GM23338 (cell line): ENCODE measurements around the gene ACTG1. TPM values are rescaled to one million over a fixed set of nuclear protein-coding genes. Genes with fewer than 3 reads are reported as not detected.

Source experiments
- CREB1 ChIP-seq: fragments of 250-450 bp; sonication (Bioruptor Pico); IDR thresholded peaks from 2 replicates; pipeline ENCODE4 v1.5.0; 2020; ENCODE audit warnings: low read depth, mild to moderate bottlenecking, moderate library complexity
- JUNB ChIP-seq: IDR thresholded peaks from one replicate; pipeline ENCODE4 v1.6.1; 2016; ENCODE audit warnings: antibody characterized with exemption; ENCODE audit not compliant: unreplicated experiment
- POLR2AphosphoS5 ChIP-seq: IDR thresholded peaks from 2 replicates; pipeline ENCODE4 v1.6.1; 2016; ENCODE audit warnings: antibody characterized with exemption, low read depth
- ZNF114 ChIP-seq: fragments of 250-450 bp; sonication (Bioruptor Pico); IDR thresholded peaks from 2 replicates; pipeline ENCODE4 v1.5.0; 2020; ENCODE audit warnings: mild to moderate bottlenecking, moderate library complexity
- polyA plus RNA-seq: library from polyadenylated mRNA; unstranded; fragments of >200 nt; fragmentation: Nextera tagmentation; extraction: Ambion mirVana; gene quantifications from 2 replicates; pipeline ENCODE4 v1.2.1, GENCODE V29; 2016
- total RNA-seq: library from RNA; depleted of rRNA; stranded (reverse); fragments of >200 nt; shearing (Covaris generic); gene quantifications from 2 replicates; pipeline ENCODE4 v1.2.3, GENCODE V29; 2014
- TF ChIP-seq, protein P1 (sequence below): fragments of 250-450 bp; sonication (Bioruptor Pico); IDR thresholded peaks from 2 replicates; pipeline ENCODE4 v1.5.0; 2020; ENCODE audit warnings: mild to moderate bottlenecking, moderate library complexity
- TF ChIP-seq, protein P2 (sequence below): IDR thresholded peaks from one replicate; pipeline ENCODE4 v1.6.1; 2018; ENCODE audit warnings: antibody characterized with exemption; ENCODE audit not compliant: unreplicated experiment

Gene ACTG1
- total and polyA plus RNA-seq, 2 experiments from 2014 or later, result 1,867 to 4,739 TPM

DNA sequence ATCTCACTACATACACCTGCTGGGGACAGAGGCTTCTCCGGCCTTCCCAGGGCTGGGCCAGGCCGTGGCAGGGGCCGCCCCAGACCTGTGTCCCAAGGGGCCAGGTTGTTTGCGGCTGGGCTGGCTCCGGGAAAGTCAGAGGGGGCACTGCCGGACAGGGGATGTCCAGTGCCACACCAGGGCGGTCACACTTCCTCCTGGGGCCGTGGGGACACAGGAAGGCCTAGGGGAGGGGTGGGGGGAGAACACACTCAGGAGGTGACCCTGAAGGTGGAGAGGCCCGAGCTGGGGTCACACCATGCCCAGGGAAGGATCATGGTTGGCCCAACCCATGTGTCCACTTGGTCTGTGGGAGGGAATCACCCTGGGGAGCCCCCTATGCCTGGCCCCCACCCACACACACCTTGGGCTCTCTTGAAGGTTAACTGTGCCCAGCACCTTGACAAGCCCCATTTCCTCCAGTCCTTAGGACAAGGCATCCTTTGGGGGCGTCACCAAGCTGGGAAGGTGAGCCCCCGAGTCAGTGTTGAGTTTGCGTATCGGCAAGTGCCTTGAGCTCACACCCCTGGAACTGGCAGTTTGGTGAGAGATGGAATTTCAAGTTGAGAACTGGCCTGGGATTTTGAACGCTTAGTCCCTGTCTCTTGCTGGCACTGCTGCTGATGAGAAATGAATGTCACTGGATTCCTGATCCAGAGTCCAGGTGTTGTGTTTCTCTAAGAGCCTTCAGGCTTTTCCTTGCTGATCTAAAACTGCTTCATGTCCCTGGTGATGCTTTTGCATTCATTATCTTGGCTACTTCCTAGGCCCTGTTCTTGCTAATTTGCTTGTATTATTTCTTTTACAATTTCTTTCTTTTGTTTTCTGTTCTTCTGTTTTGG is 7.7 kb upstream of the ACTG1 start (continued):
- TF ChIP-seq, protein P1, sequence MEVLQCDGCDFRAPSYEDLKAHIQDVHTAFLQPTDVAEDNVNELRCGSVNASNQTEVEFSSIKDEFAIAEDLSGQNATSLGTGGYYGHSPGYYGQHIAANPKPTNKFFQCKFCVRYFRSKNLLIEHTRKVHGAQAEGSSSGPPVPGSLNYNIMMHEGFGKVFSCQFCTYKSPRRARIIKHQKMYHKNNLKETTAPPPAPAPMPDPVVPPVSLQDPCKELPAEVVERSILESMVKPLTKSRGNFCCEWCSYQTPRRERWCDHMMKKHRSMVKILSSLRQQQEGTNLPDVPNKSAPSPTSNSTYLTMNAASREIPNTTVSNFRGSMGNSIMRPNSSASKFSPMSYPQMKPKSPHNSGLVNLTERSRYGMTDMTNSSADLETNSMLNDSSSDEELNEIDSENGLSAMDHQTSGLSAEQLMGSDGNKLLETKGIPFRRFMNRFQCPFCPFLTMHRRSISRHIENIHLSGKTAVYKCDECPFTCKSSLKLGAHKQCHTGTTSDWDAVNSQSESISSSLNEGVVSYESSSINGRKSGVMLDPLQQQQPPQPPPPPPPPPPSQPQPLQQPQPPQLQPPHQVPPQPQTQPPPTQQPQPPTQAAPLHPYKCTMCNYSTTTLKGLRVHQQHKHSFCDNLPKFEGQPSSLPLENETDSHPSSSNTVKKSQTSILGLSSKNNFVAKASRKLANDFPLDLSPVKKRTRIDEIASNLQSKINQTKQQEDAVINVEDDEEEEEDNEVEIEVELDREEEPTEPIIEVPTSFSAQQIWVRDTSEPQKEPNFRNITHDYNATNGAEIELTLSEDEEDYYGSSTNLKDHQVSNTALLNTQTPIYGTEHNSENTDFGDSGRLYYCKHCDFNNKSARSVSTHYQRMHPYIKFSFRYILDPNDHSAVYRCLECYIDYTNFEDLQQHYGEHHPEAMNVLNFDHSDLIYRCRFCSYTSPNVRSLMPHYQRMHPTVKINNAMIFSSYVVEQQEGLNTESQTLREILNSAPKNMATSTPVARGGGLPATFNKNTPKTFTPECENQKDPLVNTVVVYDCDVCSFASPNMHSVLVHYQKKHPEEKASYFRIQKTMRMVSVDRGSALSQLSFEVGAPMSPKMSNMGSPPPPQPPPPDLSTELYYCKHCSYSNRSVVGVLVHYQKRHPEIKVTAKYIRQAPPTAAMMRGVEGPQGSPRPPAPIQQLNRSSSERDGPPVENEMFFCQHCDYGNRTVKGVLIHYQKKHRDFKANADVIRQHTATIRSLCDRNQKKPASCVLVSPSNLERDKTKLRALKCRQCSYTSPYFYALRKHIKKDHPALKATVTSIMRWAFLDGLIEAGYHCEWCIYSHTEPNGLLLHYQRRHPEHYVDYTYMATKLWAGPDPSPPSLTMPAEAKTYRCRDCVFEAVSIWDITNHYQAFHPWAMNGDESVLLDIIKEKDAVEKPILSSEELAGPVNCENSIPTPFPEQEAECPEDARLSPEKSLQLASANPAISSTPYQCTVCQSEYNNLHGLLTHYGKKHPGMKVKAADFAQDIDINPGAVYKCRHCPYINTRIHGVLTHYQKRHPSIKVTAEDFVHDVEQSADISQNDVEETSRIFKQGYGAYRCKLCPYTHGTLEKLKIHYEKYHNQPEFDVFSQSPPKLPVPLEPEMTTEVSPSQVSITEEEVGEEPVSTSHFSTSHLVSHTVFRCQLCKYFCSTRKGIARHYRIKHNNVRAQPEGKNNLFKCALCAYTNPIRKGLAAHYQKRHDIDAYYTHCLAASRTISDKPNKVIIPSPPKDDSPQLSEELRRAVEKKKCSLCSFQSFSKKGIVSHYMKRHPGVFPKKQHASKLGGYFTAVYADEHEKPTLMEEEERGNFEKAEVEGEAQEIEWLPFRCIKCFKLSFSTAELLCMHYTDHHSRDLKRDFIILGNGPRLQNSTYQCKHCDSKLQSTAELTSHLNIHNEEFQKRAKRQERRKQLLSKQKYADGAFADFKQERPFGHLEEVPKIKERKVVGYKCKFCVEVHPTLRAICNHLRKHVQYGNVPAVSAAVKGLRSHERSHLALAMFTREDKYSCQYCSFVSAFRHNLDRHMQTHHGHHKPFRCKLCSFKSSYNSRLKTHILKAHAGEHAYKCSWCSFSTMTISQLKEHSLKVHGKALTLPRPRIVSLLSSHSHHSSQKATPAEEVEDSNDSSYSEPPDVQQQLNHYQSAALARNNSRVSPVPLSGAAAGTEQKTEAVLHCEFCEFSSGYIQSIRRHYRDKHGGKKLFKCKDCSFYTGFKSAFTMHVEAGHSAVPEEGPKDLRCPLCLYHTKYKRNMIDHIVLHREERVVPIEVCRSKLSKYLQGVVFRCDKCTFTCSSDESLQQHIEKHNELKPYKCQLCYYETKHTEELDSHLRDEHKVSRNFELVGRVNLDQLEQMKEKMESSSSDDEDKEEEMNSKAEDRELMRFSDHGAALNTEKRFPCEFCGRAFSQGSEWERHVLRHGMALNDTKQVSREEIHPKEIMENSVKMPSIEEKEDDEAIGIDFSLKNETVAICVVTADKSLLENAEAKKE (CRISPR knock-in tag), result no peak
- TF ChIP-seq CREB1 (CRISPR knock-in tag), result no peak
- TF ChIP-seq JUNB, result no peak
- no peak for TF ChIP-seq POLR2AphosphoS5
- TF ChIP-seq, protein P2, sequence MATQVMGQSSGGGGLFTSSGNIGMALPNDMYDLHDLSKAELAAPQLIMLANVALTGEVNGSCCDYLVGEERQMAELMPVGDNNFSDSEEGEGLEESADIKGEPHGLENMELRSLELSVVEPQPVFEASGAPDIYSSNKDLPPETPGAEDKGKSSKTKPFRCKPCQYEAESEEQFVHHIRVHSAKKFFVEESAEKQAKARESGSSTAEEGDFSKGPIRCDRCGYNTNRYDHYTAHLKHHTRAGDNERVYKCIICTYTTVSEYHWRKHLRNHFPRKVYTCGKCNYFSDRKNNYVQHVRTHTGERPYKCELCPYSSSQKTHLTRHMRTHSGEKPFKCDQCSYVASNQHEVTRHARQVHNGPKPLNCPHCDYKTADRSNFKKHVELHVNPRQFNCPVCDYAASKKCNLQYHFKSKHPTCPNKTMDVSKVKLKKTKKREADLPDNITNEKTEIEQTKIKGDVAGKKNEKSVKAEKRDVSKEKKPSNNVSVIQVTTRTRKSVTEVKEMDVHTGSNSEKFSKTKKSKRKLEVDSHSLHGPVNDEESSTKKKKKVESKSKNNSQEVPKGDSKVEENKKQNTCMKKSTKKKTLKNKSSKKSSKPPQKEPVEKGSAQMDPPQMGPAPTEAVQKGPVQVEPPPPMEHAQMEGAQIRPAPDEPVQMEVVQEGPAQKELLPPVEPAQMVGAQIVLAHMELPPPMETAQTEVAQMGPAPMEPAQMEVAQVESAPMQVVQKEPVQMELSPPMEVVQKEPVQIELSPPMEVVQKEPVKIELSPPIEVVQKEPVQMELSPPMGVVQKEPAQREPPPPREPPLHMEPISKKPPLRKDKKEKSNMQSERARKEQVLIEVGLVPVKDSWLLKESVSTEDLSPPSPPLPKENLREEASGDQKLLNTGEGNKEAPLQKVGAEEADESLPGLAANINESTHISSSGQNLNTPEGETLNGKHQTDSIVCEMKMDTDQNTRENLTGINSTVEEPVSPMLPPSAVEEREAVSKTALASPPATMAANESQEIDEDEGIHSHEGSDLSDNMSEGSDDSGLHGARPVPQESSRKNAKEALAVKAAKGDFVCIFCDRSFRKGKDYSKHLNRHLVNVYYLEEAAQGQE, result no peak
- TF ChIP-seq ZNF114 (CRISPR knock-in tag), result no peak
